ENCODE data around the gene MAP3K20. TPM values are rescaled to one million over a fixed set of nuclear protein-coding genes. Genes with fewer than 3 reads are reported as not detected.
"Not testable (repeated sequence)": the region's sequence is repeated elsewhere in the genome, so short reads cannot be mapped to it uniquely, and the experiment has no call there.

The MAP3K20 gene
- total RNA-seq, 4 donors from 2014 or later, result 24.1 to 34.5 (median 25.6) TPM

DNA sequence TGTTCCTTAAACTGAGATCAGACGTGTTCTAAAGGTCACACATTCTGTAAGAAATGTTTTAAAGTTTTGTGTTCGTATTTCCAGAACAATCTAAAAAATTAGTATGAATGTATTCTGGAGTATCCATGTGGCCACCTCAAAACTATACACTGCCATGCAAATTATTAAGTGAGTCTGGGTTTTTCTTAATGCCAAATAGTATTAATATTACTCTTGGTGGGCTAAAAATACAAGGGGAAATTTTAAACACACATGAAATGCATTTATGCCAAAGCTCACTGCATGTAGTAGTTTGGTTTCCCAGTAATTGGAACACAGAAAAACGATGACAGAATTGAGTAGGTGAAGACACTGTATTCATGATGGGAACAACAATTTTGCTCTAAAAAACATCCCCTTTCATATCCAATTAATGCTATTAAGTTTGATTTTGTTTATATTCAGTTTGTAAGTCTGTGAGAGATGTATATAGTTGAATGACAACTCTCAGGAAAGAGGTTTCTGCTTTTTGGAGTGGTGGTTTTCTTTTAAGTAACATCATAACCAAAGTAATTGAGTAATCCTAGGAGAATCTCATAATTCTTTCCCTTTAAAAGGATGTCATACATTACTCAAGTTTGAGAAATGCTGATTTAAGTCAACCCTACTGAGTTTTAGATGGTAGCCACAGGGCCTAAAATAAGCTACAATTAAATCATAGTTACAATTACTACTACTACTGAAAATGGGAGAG is 203.3 kb downstream of the MAP3K20 start:
- no peaks in the 10 kb centered on the region for H3K36me3 ChIP-seq
- H3K4me1 ChIP-seq, result peaks cover 0 to 9% of the 10 kb centered on the region in 2 donors
- H3K9me3 ChIP-seq, result no peaks in the 10 kb centered on the region
- H3K27me3 ChIP-seq, result no peaks in the 10 kb centered on the region
- intact Hi-C loops (cut with DNase I), result no loop called here
- no peak for TF ChIP-seq POLR2A (IDR thresholded peaks at IDR 0.05)
- TF ChIP-seq, protein P1, sequence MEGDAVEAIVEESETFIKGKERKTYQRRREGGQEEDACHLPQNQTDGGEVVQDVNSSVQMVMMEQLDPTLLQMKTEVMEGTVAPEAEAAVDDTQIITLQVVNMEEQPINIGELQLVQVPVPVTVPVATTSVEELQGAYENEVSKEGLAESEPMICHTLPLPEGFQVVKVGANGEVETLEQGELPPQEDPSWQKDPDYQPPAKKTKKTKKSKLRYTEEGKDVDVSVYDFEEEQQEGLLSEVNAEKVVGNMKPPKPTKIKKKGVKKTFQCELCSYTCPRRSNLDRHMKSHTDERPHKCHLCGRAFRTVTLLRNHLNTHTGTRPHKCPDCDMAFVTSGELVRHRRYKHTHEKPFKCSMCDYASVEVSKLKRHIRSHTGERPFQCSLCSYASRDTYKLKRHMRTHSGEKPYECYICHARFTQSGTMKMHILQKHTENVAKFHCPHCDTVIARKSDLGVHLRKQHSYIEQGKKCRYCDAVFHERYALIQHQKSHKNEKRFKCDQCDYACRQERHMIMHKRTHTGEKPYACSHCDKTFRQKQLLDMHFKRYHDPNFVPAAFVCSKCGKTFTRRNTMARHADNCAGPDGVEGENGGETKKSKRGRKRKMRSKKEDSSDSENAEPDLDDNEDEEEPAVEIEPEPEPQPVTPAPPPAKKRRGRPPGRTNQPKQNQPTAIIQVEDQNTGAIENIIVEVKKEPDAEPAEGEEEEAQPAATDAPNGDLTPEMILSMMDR (IDR thresholded peaks at IDR 0.05), result no peak
- no peak for DNase-seq
- 88 to 94% methylated on average over 3 of the region's 3 CpGs for WGBS, 2 donors
- H3K4me3 ChIP-seq (replicated peaks in 1 of 3), result no peak overlapping the region
- no peak overlapping the region for H3K27ac ChIP-seq

DNA sequence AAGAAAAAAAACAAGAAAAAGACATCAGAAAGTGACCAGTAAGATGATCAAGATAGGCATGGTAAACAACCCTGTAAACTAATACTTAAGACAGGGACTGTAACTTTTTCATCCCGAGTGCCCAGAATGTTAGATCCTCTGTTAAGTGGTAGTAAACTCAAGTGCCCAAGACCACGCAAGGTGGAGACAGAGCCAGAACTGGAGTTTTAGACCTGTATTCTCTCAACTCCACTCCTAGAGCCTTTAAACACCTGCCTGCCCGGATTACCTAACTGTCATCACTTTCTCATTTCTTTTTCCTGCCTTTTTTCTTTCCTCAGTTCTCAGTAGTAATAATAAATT is 203.9 kb downstream of the MAP3K20 start:
- H3K9me3 ChIP-seq, result no peaks in the 10 kb centered on the region
- intact Hi-C loops (cut with DNase I), result no loop called here
- TF ChIP-seq POLR2A (IDR thresholded peaks at IDR 0.05), result no peak
- TF ChIP-seq, protein P1 (IDR thresholded peaks at IDR 0.05), result no peak
- no peaks in the 10 kb centered on the region for H3K36me3 ChIP-seq
- H3K27me3 ChIP-seq, result no peaks in the 10 kb centered on the region
- no peak overlapping the region for H3K27ac ChIP-seq
- no peak for DNase-seq
- H3K4me3 ChIP-seq (replicated peaks in 1 of 3), result no peak overlapping the region
- peaks cover 0 to 9% of the 10 kb centered on the region in 2 donors for H3K4me1 ChIP-seq
- 30 to 33% methylated on average over 3 of the region's 3 CpGs for WGBS, 2 donors

DNA sequence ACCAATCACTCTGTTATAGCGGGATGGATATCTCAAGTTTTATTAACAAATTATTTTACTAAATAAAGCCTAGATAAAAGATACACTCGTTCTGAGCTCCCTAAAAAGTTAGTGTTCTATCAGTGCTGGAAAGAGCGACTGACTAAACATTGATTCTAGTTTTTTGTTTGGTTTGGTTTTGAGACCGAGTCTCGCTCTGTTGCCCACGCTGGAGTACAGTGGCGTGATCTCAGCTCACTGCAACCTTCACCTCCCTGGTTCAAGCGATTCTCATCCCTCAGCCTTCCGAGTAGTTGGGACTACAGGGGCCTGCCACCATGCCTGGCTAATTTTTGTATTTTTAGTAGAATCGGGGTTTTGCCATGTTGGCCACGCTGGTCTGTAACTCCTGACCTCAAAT is 205.2 kb downstream of the MAP3K20 start:
- DNase-seq, result no peak
- Histone ChIP-seq H3K36me3 (no peaks in the 10 kb centered on the region), H3K27ac (no peak overlapping the region), H3K4me3 (replicated peaks in 1 of 3) (no peak overlapping the region), H3K4me1 (peaks cover 0 to 9% of the 10 kb centered on the region in 2 donors), H3K27me3 (no peaks in the 10 kb centered on the region), H3K9me3 (no peaks in the 10 kb centered on the region)
- intact Hi-C loops (cut with DNase I), result no loop called here
- TF ChIP-seq, protein P1 (IDR thresholded peaks at IDR 0.05), result no peak
- no peak for TF ChIP-seq POLR2A (IDR thresholded peaks at IDR 0.05)
- WGBS, 2 donors, result 86 to 91% methylated on average over 11 of the region's 11 CpGs

DNA sequence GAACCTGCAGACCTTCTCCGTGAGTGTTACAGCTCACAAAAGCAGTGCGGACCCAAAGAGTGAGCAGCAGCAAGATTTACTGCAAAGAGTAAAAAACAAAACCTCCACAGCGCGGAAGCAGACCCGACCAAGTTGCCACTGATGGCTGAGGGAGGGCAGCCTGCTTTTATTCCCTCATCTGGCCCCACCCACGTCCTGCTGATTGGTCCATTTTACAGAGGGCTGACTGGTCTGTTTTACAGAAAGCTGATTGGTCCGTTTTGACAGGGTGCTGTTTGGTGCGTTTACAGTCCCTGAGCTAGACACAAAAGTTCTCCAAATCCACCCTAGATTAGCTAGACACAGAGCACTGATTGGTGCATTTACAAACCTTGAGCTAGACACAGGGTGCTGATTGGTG is 206.3 kb downstream of the MAP3K20 start:
- H3K27ac ChIP-seq; H3K4me3 ChIP-seq (replicated peaks in 1 of 3); H3K9me3 ChIP-seq; H3K27me3 ChIP-seq; H3K36me3 ChIP-seq; H3K4me1 ChIP-seq; intact Hi-C loops (cut with DNase I); DNase-seq: not testable (repeated sequence)
- 91 to 92% methylated on average over 7 to 8 of the region's 8 CpGs for WGBS, 2 donors

DNA sequence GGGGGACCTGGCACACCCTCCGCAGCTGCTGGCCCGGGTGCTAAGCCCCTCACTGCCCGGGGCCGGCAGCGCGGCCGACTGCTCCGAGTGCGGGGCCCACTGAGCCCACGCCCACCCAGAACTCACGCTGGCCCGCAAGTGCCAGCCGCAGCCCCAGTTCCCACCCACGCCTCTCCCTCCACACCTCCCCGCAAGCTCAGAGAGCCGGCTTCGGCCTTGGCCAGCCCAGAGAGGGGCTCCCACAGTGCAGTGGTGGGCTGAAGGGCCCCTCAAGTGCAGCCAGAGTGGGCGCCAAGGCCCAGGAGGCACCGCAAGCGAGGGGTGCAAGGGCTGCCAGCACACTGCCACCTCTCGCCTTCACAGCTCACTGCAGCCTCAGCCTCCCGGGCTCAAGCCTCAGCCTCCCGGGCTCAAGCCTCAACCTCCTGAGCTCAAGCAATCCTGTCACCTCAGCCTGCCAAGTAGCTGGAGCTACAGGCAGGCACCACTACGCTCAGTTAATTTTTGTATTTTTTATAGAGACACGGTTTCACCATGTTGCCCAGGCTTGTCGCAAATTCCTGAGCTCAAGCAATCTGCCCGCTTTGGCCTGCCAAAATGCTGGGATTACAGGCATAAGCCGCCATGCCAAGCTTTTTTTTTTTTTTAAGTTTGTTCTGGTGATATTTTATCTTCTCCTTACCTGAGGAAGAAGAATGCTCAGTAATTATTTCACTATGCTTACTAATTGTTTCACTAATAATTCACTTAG is 207.3 kb downstream of the MAP3K20 start:
- Histone ChIP-seq H3K36me3 (no peaks in the 10 kb centered on the region), H3K27me3 (no peaks in the 10 kb centered on the region), H3K4me3 (replicated peaks in 1 of 3) (no peak overlapping the region), H3K4me1 (peaks cover 0 to 9% of the 10 kb centered on the region in 2 donors), H3K9me3 (no peaks in the 10 kb centered on the region), H3K27ac (no peak overlapping the region)
- DNase-seq, result no peak
- TF ChIP-seq POLR2A (IDR thresholded peaks at IDR 0.05), result no peak
- TF ChIP-seq, protein P1 (IDR thresholded peaks at IDR 0.05), result no peak
- 92 to 98% methylated on average over 11 to 19 of the region's 28 CpGs for WGBS, 2 donors
- intact Hi-C loops (cut with DNase I), result no loop called here

Data from thyroid gland (tissue), 4 donors.